KMS-11 (cell line): Measurements from ENCODE around the gene ASPG.

Experiments used
- H2AFZ ChIP-seq: fragments of 200-600 bp; sonication (generic); 2 replicates; pipeline ENCODE4 v1.6.1; 2016; ENCODE audit warnings: antibody characterized with exemption, mixed run types, low read depth
- H3K27ac ChIP-seq: fragments of 200-600 bp; sonication (generic); 2 replicates; pipeline ENCODE4 v1.6.1; 2016; ENCODE audit warnings: mild to moderate bottlenecking, mixed run types
- H3K27me3 ChIP-seq: fragments of 200-600 bp; sonication (generic); 2 replicates; pipeline ENCODE4 v1.6.1; 2017; ENCODE audit warnings: mild to moderate bottlenecking, low read depth, mixed run types, moderate library complexity; ENCODE audit not compliant: insufficient read depth
- H3K36me3 ChIP-seq: fragments of 200-600 bp; sonication (generic); 2 replicates; pipeline ENCODE4 v1.6.1; 2017; ENCODE audit warnings: mild to moderate bottlenecking, mixed run types; ENCODE audit not compliant: insufficient read depth
- H3K4me1 ChIP-seq: fragments of 200-600 bp; sonication (generic); 2 replicates; pipeline ENCODE4 v1.6.1; 2016; ENCODE audit warnings: mild to moderate bottlenecking, low read depth, mixed run types; ENCODE audit not compliant: poor library complexity, severe bottlenecking
- H3K4me2 ChIP-seq: fragments of 200-600 bp; sonication (generic); 2 replicates; pipeline ENCODE4 v1.7.0; 2016; ENCODE audit warnings: mild to moderate bottlenecking, mixed run types
- H3K4me3 ChIP-seq: fragments of 200-600 bp; sonication (generic); IDR thresholded peaks from 2 replicates; pipeline ENCODE4 v1.6.1; 2017; ENCODE audit warnings: low read depth, low read length, mixed read lengths; ENCODE audit not compliant: insufficient read depth
- H3K79me2 ChIP-seq: fragments of 200-600 bp; sonication (generic); 2 replicates; pipeline ENCODE4 v1.6.1; 2016; ENCODE audit warnings: low read depth, mixed run types; ENCODE audit not compliant: insufficient read depth
- H3K9ac ChIP-seq: fragments of 200-600 bp; sonication (generic); 2 replicates; pipeline ENCODE4 v1.6.1; 2016; ENCODE audit warnings: mild to moderate bottlenecking, mixed run types
- H4K20me1 ChIP-seq: fragments of 200-600 bp; sonication (generic); 2 replicates; pipeline ENCODE4 v1.6.1; 2016; ENCODE audit warnings: mild to moderate bottlenecking, mixed run types; ENCODE audit not compliant: insufficient read depth
- TF ChIP-seq, protein P1 (sequence below): fragments of 200-600 bp; sonication (generic); conservative IDR thresholded peaks from 2 replicates; pipeline ENCODE4 v1.6.1; 2017; ENCODE audit warnings: low read depth, mild to moderate bottlenecking, antibody characterized with exemption, low read length, moderate library complexity, mixed read lengths

The ASPG gene

GRCh38 chr14:104101086-104101621 is 15.7 kb downstream of the ASPG start:
- peaks cover 25% of the 10 kb centered on the region; the same call in 1 of the 2 replicates for H3K27me3 ChIP-seq

DNA sequence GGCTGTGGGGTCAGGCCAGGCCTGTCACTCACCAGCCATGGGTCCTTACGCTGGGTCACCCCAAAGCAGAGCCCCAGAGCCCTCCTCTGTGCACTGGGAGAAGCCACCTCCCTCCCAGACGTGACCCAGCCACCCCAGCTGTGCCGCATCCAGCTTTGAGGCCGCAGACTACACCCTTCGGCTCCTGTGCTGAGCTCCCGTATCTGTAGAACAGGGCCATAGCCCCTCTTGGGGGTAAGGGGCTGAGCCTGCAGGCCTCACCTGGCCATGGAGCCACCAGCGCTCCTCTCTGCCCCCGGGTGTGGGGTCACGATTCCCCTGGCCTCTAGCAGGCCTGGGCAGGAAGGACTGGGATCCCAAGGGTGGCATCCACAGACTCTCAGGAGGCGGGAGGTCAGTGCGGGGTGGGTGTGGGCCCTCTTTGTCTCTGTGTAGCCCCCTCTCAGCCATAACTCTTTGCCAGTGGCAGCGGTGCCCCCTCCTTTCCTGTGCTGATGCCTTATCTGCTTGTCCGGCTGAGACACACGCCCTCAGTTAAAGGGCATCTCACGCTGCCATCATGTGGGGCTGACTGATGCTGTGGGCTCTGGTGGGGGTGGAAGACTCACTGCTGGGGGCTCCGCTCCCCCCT is 16.3 kb downstream of the ASPG start:
- Histone ChIP-seq H3K36me3 (no peaks in the 10 kb centered on the region), H3K4me3 (no peak overlapping the region), H3K79me2 (no peaks in the 10 kb centered on the region), H4K20me1 (no peaks in the 10 kb centered on the region), H3K27me3 (peaks cover 21% of the 10 kb centered on the region; the same call in 1 of the 2 replicates), H3K9ac (no peak overlapping the region), H3K27ac (no peak overlapping the region), H2AFZ (no peak overlapping the region), H3K4me2 (no peak overlapping the region), H3K4me1 (no peaks in the 10 kb centered on the region)
- TF ChIP-seq, protein P1, sequence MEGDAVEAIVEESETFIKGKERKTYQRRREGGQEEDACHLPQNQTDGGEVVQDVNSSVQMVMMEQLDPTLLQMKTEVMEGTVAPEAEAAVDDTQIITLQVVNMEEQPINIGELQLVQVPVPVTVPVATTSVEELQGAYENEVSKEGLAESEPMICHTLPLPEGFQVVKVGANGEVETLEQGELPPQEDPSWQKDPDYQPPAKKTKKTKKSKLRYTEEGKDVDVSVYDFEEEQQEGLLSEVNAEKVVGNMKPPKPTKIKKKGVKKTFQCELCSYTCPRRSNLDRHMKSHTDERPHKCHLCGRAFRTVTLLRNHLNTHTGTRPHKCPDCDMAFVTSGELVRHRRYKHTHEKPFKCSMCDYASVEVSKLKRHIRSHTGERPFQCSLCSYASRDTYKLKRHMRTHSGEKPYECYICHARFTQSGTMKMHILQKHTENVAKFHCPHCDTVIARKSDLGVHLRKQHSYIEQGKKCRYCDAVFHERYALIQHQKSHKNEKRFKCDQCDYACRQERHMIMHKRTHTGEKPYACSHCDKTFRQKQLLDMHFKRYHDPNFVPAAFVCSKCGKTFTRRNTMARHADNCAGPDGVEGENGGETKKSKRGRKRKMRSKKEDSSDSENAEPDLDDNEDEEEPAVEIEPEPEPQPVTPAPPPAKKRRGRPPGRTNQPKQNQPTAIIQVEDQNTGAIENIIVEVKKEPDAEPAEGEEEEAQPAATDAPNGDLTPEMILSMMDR, result no peak

More at GRCh38 chr14:104101086-104101621, 15.7 kb downstream of the ASPG start:
- TF ChIP-seq, protein P1, result no peak
- no peak overlapping the region for H2AFZ ChIP-seq
- H3K79me2 ChIP-seq, result no peaks in the 10 kb centered on the region
- H3K27ac ChIP-seq, result no peak overlapping the region
- no peaks in the 10 kb centered on the region for H3K4me1 ChIP-seq
- no peak overlapping the region for H3K4me3 ChIP-seq
- no peak overlapping the region for H3K4me2 ChIP-seq
- H3K36me3 ChIP-seq, result no peaks in the 10 kb centered on the region
- H4K20me1 ChIP-seq, result no peaks in the 10 kb centered on the region
- H3K9ac ChIP-seq, result no peak overlapping the region

DNA sequence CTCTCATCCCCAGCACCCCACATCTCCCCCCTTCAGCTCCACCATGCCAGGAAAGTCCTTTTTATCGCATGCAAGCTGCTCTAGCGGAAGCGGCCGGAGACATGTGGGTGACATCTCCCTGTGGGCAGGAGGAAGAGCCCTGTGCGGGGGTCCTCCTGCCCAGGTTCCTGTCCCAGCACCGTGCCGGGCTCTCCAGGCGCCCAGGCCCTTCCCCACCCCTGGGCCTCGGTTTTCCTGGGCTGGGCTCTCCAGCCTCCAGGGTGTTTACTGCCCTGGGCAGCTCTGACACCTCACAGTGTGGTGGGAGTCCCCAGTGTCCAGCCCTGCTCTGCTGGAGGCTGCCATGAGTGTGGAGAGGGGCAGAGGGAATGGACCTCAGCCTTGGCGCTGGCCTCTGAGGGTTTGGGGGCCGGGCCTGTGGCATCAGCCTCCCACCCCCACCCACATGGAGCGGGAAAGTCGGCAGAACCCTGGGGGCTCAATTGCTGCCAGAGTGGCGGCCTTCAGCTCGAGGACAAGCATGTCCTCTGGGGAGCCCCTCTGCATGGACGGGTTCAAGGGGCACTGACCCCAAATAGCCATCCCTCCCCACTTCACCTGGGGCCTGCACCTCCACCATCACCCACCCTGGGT is 16.9 kb downstream of the ASPG start:
- Histone ChIP-seq H3K27ac (no peak overlapping the region), H3K36me3 (no peaks in the 10 kb centered on the region), H4K20me1 (no peaks in the 10 kb centered on the region), H3K4me3 (no peak overlapping the region), H3K4me2 (no peak overlapping the region), H3K9ac (no peak overlapping the region), H3K79me2 (no peaks in the 10 kb centered on the region), H3K4me1 (no peaks in the 10 kb centered on the region), H2AFZ (no peak overlapping the region), H3K27me3 (peaks cover 19% of the 10 kb centered on the region; the same call in 1 of the 2 replicates)
- TF ChIP-seq, protein P1, result no peak

DNA sequence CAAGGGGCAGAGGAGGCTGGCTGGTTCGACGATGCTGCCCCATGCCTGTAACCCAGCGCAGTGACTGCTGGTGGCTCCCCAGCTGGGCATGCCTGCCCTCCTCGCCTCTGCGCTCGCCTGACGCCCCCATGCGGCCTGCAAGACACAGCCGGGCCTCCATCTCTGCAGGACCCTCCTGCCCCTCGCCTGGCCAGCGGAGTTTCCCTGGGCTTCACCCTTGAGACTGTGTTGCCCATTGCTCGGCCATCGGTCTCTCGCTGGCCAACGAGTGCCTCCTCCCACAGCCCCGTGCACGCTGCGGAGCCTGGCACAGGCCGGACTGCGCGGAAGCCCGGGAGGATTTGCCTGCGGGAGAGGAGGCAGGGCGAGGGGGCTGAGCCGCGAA is 17.6 kb downstream of the ASPG start:
- Histone ChIP-seq H3K27ac (no peak overlapping the region), H3K4me1 (no peaks in the 10 kb centered on the region)

More for the DNA sequence above, 17.6 kb downstream of the ASPG start:
- Histone ChIP-seq H3K79me2 (no peaks in the 10 kb centered on the region), H2AFZ (no peak overlapping the region), H3K9ac (no peak overlapping the region), H3K27me3 (peaks cover 18% of the 10 kb centered on the region; the same call in 1 of the 2 replicates), H4K20me1 (no peaks in the 10 kb centered on the region), H3K4me2 (no peak overlapping the region), H3K36me3 (no peaks in the 10 kb centered on the region), H3K4me3 (no peak overlapping the region)
- TF ChIP-seq, protein P1, result no peak
